Subcutaneous adipose tissue (tissue), 4 donors: ENCODE data around the gene WASF2. TPM values are rescaled to one million over a fixed set of nuclear protein-coding genes. Genes with fewer than 3 reads are reported as not detected.

Experiments used
- total RNA-seq, 4 donors: library from RNA; depleted of rRNA; stranded (reverse); fragments of >200 nt; gene quantifications; one replicate each; pipeline ENCODE4 v1.1.0, GENCODE V29; 2016
- TF ChIP-seq, protein P1 (sequence below): fragments of 450-650 bp; IDR thresholded peaks from one replicate; pipeline ENCODE4 v1.5.1; 2016; ENCODE audit warnings: low read depth, mild to moderate bottlenecking, control low read depth, antibody characterized with exemption, moderate library complexity

WASF2 gene
- total RNA-seq, 4 donors from 2014 or later, result 72.8 to 94.9 (median 80.9) TPM

- TF ChIP-seq, protein P1, sequence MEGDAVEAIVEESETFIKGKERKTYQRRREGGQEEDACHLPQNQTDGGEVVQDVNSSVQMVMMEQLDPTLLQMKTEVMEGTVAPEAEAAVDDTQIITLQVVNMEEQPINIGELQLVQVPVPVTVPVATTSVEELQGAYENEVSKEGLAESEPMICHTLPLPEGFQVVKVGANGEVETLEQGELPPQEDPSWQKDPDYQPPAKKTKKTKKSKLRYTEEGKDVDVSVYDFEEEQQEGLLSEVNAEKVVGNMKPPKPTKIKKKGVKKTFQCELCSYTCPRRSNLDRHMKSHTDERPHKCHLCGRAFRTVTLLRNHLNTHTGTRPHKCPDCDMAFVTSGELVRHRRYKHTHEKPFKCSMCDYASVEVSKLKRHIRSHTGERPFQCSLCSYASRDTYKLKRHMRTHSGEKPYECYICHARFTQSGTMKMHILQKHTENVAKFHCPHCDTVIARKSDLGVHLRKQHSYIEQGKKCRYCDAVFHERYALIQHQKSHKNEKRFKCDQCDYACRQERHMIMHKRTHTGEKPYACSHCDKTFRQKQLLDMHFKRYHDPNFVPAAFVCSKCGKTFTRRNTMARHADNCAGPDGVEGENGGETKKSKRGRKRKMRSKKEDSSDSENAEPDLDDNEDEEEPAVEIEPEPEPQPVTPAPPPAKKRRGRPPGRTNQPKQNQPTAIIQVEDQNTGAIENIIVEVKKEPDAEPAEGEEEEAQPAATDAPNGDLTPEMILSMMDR, result no peak
These were observed 77.5 kb downstream of the WASF2 start for GRCh38 chr1:27412502-27412901.

DNA sequence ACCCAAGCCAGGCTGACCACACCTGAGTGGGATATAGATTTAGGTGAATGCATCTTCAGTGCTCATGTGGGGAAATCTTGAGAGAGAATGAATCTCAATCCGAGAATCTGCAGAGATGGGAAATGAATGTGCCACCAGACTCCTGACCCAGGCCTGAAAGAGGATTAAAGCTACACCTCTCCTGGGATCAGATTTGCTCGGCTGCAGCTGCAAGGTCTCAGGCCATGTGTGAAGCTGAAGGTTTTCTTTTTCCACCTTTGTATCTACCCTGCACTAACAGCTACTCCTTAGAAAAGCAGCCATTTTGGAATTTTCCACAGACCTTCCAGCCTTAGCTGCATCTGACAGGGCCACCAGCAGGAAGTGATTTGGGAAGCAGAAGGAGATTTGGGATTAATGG, 79.3 kb downstream of the WASF2 start:
- TF ChIP-seq, protein P1, result no peak

DNA sequence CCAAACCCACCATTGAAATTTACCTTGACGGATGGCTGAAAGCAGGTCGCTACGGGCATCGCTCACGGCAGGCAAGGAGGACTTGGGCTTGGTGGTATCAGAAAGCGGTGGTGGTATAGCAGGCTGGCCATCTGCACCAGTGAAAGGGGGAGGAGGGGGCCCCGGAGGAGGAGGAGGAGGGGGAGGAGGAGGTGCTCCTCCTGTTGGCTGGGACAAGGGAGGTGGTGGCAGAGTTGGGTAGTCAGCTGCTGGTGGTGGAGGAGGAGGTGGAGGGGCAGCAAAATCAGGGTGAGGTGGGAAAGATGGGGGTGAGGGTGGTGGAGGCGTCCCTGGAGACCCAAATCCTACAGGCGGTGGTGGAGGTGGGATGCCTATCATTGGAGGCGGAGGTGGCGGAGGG, 80.3 kb downstream of the WASF2 start:
- TF ChIP-seq, protein P1, result no peak

GRCh38 chr1:27408151-27408550, 81.8 kb downstream of the WASF2 start:
- TF ChIP-seq, protein P1, result no peak

DNA sequence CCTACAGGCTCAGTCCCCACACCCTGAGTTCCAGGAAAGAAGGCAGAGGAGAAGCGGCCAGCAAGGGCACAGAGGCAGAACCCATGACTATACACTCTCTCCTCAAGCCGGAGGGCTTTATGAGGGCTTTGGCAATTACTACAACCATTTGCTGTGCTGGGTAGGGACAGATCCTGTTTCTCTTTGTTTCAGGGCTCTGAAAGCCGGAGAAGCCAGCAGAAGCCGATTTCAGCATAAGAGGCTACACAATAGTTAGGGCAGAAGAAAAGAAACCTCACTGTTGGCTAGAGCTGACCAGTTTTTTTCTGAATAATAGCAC, 83.6 kb downstream of the WASF2 start:
- TF ChIP-seq, protein P1, result no peak

DNA sequence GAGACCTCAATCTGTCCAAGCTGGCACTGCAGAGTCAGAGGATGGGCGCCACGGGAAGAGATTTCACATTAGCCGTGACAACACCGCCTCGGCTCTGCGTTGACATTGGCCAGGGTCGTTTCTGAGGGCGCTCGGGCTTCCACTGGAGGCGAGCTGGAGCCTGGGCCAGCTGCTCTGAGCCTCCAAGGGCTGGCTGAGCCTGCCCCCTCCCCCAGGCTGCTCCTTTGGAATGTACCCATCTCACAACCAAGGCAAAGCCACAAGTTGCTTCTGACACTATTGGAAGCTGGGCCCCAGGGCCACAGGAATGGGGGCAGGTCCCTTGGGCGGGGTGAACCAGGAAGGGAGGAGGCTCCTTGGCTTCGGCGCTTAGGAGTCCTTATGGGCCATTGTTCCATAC, 84.9 kb downstream of the WASF2 start:
- TF ChIP-seq, protein P1, result no peak

- TF ChIP-seq, protein P1, result no peak
These were observed 86.0 kb downstream of the WASF2 start for GRCh38 chr1:27403931-27404330.
